Stimulated activated CD4-positive, alpha-beta T cell treated with anti-CD3 and anti-CD28 coated beads, Interleukin-4, amount 100 ng/mL, for 24 hours (primary cell): Measurements from ENCODE around the gene GLOD4.
"Not testable (repeated sequence)": the region's sequence is repeated elsewhere in the genome, so short reads cannot be mapped to it uniquely, and the experiment has no call there.

Experiments
- DNase-seq: peaks from one replicate; pipeline ENCODE4 v3.0.0-alpha.2; 2020

GLOD4 gene

GRCh38 chr17:767076-767475, 15.0 kb downstream of the GLOD4 start:
- DNase-seq: no peak

GRCh38 chr17:760371-760770, 21.7 kb downstream of the GLOD4 start:
- DNase-seq: no peak

- no peak for DNase-seq
Observed at GRCh38 chr17:759964-760363, 22.1 kb downstream of the GLOD4 start.

- not testable (repeated sequence) for DNase-seq
Observed at GRCh38 chr17:756010-756567, 26.0 kb downstream of the GLOD4 start.

GRCh38 chr17:755319-755961, 26.6 kb downstream of the GLOD4 start:
- not testable (repeated sequence) for DNase-seq

DNA sequence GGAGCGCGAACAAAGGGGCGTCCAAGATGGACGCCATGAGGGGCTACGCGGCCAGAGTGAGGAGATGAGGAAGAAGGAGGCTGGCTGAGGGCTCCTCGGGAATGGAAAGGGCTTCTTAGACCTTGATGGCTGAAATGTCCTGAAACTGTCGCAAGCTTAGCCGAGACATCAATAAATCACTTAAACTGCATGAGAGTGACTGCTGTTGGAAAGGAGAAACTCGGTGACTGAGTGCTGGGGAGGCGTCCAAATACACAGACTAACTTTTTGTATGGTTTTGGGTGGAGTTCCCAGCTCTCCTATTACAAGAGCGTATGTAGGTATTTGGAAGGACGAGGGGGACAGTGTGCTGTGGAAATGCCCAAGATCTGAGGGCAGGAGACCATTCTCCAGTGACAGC, 28.7 kb downstream of the GLOD4 start:
- no peak for DNase-seq

DNA sequence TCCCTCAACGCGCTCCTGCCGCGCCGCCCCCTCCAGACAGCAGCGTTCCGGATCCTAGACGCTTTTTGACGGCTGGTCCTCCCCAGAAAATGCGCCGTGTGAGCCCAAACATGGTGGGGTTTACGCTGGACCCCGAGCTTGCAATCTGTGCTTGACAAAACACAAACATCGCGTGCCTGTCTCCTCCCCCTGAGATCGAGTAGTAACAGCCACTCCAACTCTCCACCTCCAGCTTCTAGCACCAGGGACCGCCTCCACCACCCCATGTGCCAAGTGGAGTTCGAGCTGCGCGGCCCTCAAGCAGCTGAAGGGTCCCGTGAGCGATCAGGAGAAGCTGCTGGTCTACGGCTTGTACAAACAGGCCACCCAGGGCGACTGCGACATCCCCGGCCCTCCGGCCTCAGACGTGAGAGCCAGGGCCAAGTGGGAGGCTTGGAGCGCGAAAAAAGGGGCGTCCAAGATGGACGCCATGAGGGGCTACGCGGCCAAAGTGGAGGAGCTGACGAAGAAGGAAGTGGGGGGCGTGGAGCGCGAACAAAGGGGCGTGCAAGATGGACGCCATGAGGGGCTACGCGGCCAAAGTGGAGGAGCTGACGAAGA, 29.4 kb downstream of the GLOD4 start:
- DNase-seq: peak; percentile 50

GRCh38 chr17:752002-752619, 30.0 kb downstream of the GLOD4 start, which contains the start of gene GEMIN4:
Gene GEMIN4 (minus strand): TSS chr17:752264. CDS start chr17:752142, 122 bp downstream.
- DNase-seq: peak; percentile 98

- DNase-seq: peak; percentile 53
Observed at GRCh38 chr17:751269-752001, 30.6 kb downstream of the GLOD4 start.

DNA sequence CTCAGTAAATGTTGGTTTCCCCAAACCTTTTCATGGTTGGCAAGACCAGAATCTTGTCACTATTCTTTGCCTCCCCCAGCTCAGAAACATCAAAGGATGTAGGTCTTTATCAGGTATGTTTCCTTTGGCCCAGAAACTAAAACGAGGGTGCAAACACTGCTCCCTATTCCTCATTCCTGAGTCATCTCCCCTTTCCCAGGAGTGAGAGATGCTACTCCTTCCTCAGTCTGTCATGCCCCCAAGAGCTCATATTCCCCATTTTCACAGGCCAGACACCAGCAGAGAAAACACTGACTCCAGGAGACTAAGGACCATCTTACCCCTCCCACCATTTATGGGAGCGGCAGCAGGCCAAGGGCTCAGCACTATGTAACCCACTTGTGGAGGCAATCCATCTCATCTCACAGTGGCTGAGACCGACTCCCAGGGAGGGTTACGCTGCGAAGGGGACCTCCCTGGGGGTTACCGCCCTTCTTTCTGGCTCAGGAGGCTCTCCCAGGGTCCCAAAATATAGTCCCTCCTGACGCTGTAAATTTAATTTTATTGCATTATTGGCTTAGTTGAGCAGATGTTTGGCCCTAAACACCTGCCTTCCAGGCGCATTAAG, 31.5 kb downstream of the GLOD4 start:
- no peak for DNase-seq

GRCh38 chr17:749359-749758, 32.7 kb downstream of the GLOD4 start:
- not testable (repeated sequence) for DNase-seq

GRCh38 chr17:748604-749003, 33.5 kb downstream of the GLOD4 start:
- DNase-seq: not testable (repeated sequence)

DNA sequence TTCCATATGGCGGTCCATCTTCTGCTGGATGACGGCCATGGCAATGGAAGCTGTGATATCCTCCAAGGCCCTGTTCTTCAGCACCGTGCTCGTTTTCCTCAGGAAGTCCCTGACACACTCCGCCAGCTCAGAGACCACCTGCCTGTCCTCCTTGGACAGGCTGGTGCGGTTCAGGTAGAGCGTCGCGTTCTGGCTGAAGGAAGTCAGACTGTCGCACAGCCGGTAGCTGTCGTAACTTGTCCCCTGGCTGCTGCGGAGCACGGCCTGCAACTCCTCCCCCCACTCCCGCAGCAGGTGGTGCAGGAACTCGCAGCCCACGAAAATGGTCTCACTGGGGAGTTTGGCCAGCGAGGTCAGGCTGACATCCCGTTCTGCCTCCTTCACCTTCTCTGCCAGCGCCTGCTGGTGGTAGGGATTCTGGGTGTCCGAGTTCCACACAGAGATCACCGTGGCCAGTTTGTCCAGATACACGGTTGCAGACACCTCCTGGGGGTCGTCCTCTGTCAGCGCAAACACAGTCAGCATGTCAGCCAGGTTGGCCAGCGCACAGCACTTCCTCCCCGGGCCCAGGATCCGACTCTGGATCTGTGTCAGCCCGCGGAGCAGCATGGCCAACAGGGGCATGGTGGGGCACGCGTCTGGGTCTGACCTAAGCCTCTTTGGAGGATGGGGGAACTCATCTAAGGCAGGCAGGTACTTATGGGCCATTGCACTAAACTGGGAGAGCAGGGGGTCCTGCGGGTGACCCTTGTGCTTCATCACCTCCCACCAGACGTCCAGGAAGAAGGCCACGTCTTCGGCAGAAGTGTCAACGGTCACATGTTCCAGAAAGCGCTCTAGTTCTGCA, 35.1 kb downstream of the GLOD4 start:
- no peak for DNase-seq

DNA sequence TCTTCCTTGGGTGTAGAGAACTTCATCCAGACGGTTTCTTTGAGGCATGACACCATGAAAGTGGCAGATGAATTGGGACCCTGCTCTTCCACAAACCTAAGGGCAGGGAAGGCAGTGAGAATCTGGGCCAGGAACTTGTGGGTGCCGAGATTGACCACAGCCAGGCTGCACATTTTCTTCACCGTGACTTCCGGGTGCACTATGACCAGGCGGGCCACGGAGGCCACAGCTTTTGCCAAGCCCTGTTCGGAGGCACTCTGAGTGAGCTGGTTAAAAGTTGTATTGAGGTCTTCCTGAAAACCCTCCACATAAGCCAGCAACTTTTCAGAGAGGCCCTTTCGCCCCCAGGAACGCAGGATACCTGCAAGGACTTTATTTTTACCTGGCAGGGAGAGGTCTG, 35.9 kb downstream of the GLOD4 start:
- DNase-seq: no peak

DNA sequence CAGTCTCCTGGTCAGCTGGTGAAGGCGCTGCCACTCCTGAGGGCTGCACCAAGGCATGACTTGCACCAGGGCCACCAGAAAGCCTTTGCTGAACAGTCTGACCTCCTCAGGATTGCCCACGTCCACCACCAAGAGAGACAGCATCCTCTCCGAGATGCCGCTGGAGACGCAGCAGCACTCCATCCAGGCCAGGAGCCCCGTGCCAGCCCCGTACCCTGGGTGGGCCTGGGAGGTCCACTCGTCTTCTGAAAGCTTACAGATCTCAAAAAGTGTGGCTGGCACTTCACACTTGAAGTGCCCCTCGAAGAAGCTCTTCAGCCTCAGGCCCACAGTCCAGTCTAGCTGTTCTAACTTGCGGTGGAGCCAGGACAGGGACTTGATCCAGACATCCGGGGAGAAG, 36.7 kb downstream of the GLOD4 start:
- no peak for DNase-seq

GRCh38 chr17:744937-745336, 37.1 kb downstream of the GLOD4 start:
- DNase-seq: no peak

- DNase-seq: no peak
Observed at GRCh38 chr17:743139-743538, 38.9 kb downstream of the GLOD4 start.

DNA sequence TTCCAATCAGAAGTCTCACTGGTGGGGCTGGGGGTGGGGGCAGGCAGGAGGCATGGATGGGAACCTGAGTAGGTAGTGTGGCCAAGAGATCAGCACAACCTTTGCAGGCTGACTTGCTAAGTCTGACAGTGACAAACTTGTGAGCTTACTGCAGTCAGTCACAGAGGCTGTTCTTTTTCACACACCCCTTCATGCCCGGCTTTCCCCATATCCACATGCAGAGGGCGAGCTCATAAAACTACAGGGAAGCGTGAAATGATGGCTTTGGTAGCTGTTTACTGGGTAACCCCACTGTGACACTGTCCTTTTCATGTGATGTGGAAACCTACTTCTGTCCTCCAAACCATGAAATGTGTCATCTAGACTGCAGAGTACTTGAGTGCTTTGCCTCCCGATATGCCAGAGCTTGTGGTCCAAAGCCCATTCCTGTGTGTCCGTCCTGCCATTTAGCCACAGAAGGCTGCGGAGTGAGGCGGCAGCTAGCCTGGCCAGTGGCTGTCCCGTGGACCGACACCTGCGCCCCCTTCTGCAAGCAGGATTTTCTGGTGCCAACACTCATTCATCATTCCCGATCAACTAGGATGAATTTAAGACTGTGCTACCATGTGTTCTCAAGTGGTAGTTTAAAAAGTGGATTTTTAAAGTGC, 39.8 kb downstream of the GLOD4 start:
- DNase-seq: no peak

DNA sequence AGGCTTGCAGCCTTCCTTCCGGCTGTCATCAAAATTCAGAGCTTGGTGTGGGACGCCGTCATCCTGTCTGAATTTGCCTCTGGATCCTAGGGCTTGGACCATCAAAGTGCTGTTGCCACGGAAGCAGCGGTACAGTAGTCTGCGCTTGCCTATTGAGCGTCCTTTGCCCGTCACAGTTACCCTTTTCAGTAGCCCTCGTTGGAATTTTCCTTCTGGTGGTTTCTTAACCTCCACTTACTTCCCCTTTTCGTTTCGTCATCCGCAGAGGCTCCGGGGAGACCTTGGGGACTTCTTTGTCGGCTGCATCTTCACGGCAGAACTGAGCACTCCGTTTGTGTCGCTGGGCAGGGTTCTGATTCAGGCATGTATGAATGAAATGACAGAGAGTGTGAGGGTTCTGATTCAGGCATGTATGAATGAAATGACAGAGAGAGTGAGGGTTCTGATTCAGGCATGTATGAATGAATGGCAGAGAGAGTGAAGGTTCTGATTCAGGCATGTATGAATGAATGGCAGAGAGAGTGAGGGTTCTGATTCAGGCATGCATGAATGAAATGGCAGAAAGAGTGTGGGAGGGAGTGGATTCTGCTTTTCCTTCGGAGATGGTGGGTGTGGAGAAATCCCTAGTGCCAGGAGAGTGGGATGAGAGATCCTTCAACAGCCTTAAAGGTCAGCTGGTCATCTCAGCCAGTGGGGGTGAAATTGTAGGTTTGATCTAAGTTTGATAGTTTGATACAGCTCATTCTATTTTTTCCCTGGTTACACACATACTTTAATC, 41.7 kb downstream of the GLOD4 start:
- DNase-seq: peak; percentile 17

- DNase-seq: no peak
Observed at GRCh38 chr17:737561-738113, 44.4 kb downstream of the GLOD4 start.
